ENCODE data around the gene SNAPIN.

The SNAPIN gene

DNA sequence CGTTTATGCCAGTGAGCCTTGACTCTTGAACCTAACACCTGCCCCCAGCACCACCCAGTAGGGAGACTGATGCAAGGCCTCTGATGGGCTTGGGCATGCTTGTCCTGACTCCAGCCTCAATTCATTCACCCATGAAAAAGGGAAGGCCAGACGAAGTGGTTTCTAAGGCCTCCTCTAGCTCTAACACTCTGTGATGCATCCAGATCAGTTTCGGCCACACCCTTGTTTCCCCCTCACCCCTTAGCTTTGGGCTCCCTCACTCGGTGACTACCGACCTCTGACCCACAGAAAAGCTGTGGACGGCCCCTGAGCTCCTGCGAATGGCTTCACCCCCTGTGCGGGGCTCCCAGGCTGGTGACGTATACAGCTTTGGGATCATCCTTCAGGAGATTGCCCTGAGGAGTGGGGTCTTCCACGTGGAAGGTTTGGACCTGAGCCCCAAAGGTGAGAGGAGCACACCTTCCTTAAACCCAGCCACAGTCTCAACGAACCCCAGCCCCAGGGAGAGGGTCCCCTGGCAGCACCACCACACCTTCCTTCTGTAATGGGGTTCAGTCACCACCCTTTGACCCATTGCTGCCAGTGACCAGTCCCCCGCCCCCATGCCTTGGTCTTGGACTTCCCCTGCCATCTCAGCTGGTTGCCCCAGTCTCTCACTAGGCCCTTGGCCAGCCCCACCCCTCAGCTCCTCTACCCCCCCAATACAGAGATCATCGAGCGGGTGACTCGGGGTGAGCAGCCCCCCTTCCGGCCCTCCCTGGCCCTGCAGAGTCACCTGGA, 29.0 kb downstream of the SNAPIN start:
- Histone ChIP-seq H3K4me3 (ENCODE audit: severe bottlenecking) (no peak overlapping the region), H3K36me3 (ENCODE audit: low read depth) (no peaks in the 10 kb centered on the region), H3K27me3 (ENCODE audit: insufficient read depth, poor library complexity, severe bottlenecking) (no peaks in the 10 kb centered on the region), H3K27ac (ENCODE audit: poor library complexity, severe bottlenecking) (no peak overlapping the region), H3K9me3 (ENCODE audit: severe bottlenecking) (no peaks in the 10 kb centered on the region), H3K4me1 (ENCODE audit: insufficient read depth, poor library complexity, severe bottlenecking) (no peaks in the 10 kb centered on the region)
- ATAC-seq (ENCODE audit: low read depth) (no peak), DNase-seq (ENCODE audit: low spot score) (no peak)
- TF ChIP-seq, protein P1, sequence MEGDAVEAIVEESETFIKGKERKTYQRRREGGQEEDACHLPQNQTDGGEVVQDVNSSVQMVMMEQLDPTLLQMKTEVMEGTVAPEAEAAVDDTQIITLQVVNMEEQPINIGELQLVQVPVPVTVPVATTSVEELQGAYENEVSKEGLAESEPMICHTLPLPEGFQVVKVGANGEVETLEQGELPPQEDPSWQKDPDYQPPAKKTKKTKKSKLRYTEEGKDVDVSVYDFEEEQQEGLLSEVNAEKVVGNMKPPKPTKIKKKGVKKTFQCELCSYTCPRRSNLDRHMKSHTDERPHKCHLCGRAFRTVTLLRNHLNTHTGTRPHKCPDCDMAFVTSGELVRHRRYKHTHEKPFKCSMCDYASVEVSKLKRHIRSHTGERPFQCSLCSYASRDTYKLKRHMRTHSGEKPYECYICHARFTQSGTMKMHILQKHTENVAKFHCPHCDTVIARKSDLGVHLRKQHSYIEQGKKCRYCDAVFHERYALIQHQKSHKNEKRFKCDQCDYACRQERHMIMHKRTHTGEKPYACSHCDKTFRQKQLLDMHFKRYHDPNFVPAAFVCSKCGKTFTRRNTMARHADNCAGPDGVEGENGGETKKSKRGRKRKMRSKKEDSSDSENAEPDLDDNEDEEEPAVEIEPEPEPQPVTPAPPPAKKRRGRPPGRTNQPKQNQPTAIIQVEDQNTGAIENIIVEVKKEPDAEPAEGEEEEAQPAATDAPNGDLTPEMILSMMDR (IDR thresholded peaks at IDR 0.05; ENCODE audit: poor library complexity, severe bottlenecking): no peak

DNA sequence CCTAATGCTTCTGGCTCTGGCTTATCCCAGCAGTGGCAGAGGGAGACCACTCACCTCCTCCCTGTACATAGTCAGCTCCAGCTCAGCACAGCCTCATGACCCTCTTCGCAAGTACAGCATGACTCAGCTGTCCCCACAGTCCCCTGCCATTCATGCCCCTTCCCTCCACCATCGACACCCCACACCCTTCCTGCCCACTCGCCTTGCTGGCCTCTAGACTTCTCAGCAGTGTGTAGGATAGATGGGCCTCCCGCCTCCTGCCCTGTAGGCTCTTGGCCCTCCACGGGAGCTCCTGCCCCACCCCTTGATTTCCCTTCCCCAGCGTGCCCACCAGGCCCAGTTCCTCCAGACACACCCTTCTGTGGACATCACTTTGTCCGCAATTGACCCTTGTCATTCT, 29.8 kb downstream of the SNAPIN start:
- no peak overlapping the region for H3K4me3 ChIP-seq (ENCODE audit: severe bottlenecking)
- H3K27ac ChIP-seq (ENCODE audit: poor library complexity, severe bottlenecking): no peak overlapping the region
- no peak for DNase-seq (ENCODE audit: low spot score)
- H3K27me3 ChIP-seq (ENCODE audit: insufficient read depth, poor library complexity, severe bottlenecking): no peaks in the 10 kb centered on the region
- no peaks in the 10 kb centered on the region for H3K9me3 ChIP-seq (ENCODE audit: severe bottlenecking)
- TF ChIP-seq, protein P1 (IDR thresholded peaks at IDR 0.05; ENCODE audit: poor library complexity, severe bottlenecking): no peak
- no peak for ATAC-seq (ENCODE audit: low read depth)
- no peaks in the 10 kb centered on the region for H3K4me1 ChIP-seq (ENCODE audit: insufficient read depth, poor library complexity, severe bottlenecking)
- H3K36me3 ChIP-seq (ENCODE audit: low read depth): no peaks in the 10 kb centered on the region

DNA sequence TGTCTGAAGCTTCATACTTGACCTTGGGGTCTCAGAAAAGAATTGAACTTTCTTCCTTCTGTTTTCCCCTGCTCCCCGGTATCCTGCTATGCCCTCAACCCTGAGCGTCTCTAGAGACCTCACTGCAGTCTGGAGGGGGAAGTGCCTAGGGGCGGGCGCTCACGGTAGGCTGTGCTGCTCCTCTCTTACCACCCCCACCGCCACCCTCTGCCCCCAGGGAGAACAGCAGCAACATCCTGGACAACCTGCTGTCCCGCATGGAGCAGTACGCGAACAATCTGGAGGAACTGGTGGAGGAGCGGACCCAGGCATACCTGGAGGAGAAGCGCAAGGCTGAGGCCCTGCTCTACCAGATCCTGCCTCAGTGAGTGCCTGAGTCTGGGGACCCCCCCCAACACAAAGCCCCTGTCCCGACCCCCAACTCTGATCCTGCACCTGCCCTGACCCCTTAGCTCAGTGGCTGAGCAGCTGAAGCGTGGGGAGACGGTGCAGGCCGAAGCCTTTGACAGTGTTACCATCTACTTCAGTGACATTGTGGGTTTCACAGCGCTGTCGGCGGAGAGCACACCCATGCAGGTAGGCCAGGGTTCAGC, 30.3 kb downstream of the SNAPIN start:
- DNase-seq (ENCODE audit: low spot score) (no peak), ATAC-seq (ENCODE audit: low read depth) (no peak)
- Histone ChIP-seq H3K27ac (ENCODE audit: poor library complexity, severe bottlenecking) (no peak overlapping the region), H3K36me3 (ENCODE audit: low read depth) (no peaks in the 10 kb centered on the region), H3K27me3 (ENCODE audit: insufficient read depth, poor library complexity, severe bottlenecking) (no peaks in the 10 kb centered on the region), H3K9me3 (ENCODE audit: severe bottlenecking) (no peaks in the 10 kb centered on the region), H3K4me3 (ENCODE audit: severe bottlenecking) (no peak overlapping the region), H3K4me1 (ENCODE audit: insufficient read depth, poor library complexity, severe bottlenecking) (no peaks in the 10 kb centered on the region)
- TF ChIP-seq, protein P1 (IDR thresholded peaks at IDR 0.05; ENCODE audit: poor library complexity, severe bottlenecking): no peak

DNA sequence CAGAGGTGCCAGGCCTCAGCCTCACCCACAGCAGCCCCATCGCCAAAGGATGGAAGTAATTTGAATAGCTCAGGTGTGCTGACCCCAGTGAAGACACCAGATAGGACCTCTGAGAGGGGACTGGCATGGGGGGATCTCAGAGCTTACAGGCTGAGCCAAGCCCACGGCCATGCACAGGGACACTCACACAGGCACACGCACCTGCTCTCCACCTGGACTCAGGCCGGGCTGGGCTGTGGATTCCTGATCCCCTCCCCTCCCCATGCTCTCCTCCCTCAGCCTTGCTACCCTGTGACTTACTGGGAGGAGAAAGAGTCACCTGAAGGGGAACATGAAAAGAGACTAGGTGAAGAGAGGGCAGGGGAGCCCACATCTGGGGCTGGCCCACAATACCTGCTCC, 35.0 kb downstream of the SNAPIN start:
- no peaks in the 10 kb centered on the region for H3K36me3 ChIP-seq (ENCODE audit: low read depth)
- H3K27me3 ChIP-seq (ENCODE audit: insufficient read depth, poor library complexity, severe bottlenecking): no peaks in the 10 kb centered on the region
- no peak for DNase-seq (ENCODE audit: low spot score)
- H3K4me1 ChIP-seq (ENCODE audit: insufficient read depth, poor library complexity, severe bottlenecking): no peaks in the 10 kb centered on the region
- H3K4me3 ChIP-seq (ENCODE audit: severe bottlenecking): no peak overlapping the region
- no peak; the same call in 1 of the 3 replicates for ATAC-seq (ENCODE audit: low read depth)
- TF ChIP-seq, protein P1 (IDR thresholded peaks at IDR 0.05; ENCODE audit: poor library complexity, severe bottlenecking): no peak
- H3K27ac ChIP-seq (ENCODE audit: poor library complexity, severe bottlenecking): no peak overlapping the region
- H3K9me3 ChIP-seq (ENCODE audit: severe bottlenecking): no peaks in the 10 kb centered on the region

DNA sequence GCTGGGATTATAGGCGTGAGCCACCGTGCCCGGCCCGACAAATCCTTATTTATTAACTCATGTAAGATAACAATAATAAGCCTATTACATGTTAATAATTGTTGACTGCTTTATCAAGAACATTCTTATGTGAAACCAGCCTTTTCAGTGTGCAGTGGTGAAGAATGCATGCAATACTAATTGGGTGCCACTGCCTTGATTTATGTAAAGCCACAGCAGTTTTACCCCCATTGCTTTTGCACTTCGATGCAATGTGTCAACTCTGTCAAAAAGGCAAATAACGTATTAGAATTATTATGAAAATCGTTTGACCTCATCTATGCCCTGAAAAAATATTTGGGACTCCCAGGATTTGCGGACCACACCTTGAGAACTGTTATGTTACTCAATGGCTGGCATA, 38.2 kb downstream of the SNAPIN start:
- Histone ChIP-seq H3K4me3 (ENCODE audit: severe bottlenecking) (no peak overlapping the region), H3K27ac (ENCODE audit: poor library complexity, severe bottlenecking) (no peak overlapping the region), H3K9me3 (ENCODE audit: severe bottlenecking) (no peaks in the 10 kb centered on the region), H3K27me3 (ENCODE audit: insufficient read depth, poor library complexity, severe bottlenecking) (no peaks in the 10 kb centered on the region), H3K4me1 (ENCODE audit: insufficient read depth, poor library complexity, severe bottlenecking) (peaks cover 4% of the 10 kb centered on the region), H3K36me3 (ENCODE audit: low read depth) (no peaks in the 10 kb centered on the region)
- DNase-seq (ENCODE audit: low spot score) (no peak), ATAC-seq (ENCODE audit: low read depth) (no peak)
- TF ChIP-seq, protein P1 (IDR thresholded peaks at IDR 0.05; ENCODE audit: poor library complexity, severe bottlenecking): no peak

Measured in RWPE2 (cell line).